ENCODE data around the gene RAB11FIP3. TPM values are rescaled to one million over a fixed set of nuclear protein-coding genes. Genes with fewer than 3 reads are reported as not detected.
A peak's percentile ranks its signal among the peaks of the same experiment; 100 is the strongest.

Gene RAB11FIP3
- total and polyA plus RNA-seq, 2 of the 13 experiments (the other 11 are each of a cell fraction or from before 2014, with no cell fraction given): 34.3 to 57.6 TPM

DNA sequence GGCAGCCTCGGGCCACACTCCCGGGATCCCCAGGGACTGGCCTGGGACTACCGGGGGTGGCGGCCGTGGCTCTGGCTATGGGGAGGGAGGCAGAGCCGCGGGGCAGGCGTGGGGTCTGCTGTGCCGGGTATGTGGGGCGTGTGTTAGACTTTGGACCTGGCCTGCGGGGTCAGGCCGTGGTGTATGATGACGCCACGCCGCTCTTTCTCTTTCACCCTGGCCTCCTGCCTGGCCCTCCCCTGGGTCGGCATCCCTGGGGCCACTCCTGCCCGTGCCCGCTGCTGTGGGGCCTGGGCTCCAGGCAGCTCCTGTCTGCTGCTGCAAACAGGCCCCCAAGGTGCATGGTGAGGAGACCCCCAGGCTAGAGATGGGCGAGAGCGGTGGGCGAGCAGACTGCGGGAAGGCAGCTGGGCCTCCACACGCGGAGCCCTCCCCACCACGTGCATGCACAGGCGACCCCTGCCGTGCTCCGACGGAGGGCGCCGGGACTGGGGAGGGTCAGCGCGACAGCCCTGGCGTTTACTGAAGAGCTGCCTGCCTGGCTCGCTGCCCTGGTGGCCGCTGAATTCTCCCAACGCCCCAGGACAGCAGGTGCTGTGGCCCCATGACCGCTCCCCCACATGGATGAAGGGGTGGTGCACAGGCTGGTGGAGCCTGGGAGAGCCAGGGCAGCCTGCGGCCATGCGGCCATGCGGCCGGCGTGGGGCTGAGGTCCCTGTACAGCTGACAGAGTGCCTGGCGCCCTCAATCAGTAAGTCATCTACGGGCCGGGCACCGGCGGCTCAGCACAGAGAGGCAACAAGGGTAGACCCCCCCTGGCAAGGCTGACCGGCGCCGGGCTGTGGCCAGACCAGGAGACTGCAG lies 118.1 kb downstream of the RAB11FIP3 start (continued):
- TF ChIP-seq, protein P1, sequence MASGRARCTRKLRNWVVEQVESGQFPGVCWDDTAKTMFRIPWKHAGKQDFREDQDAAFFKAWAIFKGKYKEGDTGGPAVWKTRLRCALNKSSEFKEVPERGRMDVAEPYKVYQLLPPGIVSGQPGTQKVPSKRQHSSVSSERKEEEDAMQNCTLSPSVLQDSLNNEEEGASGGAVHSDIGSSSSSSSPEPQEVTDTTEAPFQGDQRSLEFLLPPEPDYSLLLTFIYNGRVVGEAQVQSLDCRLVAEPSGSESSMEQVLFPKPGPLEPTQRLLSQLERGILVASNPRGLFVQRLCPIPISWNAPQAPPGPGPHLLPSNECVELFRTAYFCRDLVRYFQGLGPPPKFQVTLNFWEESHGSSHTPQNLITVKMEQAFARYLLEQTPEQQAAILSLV (CRISPR knock-in tag; IDR thresholded peaks at IDR 0.05; ENCODE audit: borderline replicate concordance): no peak; the same call in 1 of the 2 replicates
- peak; percentile 32; the same call in 1 of the 2 replicates for TF ChIP-seq ZMYM4 (CRISPR knock-in tag; IDR thresholded peaks at IDR 0.05)
- TF ChIP-seq BRCA1 (CRISPR knock-in tag; IDR thresholded peaks at IDR 0.05): no peak
- no peak; a peak in 2 of 4 replicates for TF ChIP-seq POLR2A (IDR thresholded peaks at IDR 0.05; ENCODE audit: insufficient read depth in 1 of 2, low read depth in 2 of 2, low read length in 2 of 2)
- TF ChIP-seq NKX3-1 (CRISPR knock-in tag; IDR thresholded peaks at IDR 0.05): no peak
- no peak for TF ChIP-seq SUZ12 (IDR thresholded peaks at IDR 0.05; ENCODE audit: low read depth, low read length)
- TF ChIP-seq, protein P2, sequence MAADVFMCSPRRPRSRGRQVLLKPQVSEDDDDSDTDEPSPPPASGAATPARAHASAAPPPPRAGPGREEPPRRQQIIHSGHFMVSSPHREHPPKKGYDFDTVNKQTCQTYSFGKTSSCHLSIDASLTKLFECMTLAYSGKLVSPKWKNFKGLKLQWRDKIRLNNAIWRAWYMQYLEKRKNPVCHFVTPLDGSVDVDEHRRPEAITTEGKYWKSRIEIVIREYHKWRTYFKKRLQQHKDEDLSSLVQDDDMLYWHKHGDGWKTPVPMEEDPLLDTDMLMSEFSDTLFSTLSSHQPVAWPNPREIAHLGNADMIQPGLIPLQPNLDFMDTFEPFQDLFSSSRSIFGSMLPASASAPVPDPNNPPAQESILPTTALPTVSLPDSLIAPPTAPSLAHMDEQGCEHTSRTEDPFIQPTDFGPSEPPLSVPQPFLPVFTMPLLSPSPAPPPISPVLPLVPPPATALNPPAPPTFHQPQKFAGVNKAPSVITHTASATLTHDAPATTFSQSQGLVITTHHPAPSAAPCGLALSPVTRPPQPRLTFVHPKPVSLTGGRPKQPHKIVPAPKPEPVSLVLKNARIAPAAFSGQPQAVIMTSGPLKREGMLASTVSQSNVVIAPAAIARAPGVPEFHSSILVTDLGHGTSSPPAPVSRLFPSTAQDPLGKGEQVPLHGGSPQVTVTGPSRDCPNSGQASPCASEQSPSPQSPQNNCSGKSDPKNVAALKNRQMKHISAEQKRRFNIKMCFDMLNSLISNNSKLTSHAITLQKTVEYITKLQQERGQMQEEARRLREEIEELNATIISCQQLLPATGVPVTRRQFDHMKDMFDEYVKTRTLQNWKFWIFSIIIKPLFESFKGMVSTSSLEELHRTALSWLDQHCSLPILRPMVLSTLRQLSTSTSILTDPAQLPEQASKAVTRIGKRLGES (CRISPR knock-in tag; IDR thresholded peaks at IDR 0.05; ENCODE audit: borderline replicate concordance): no peak
- no peak for TF ChIP-seq ZFYVE20 (CRISPR knock-in tag; IDR thresholded peaks at IDR 0.05; ENCODE audit: borderline replicate concordance, low read depth)
- 0 out of 2 replicates have a peak, but pooled peaks have one; percentile 23 for TF ChIP-seq ZMYM2 (CRISPR knock-in tag; IDR thresholded peaks at IDR 0.05)
- TF ChIP-seq ZNF430 (CRISPR knock-in tag; IDR thresholded peaks at IDR 0.05): no peak
- TF ChIP-seq ZNF672 (CRISPR knock-in tag; IDR thresholded peaks at IDR 0.05): 0 out of 2 replicates have a peak, but pooled peaks have one; percentile 38
- TF ChIP-seq ADNP (CRISPR knock-in tag; IDR thresholded peaks at IDR 0.05): no peak
- TF ChIP-seq, protein P3, sequence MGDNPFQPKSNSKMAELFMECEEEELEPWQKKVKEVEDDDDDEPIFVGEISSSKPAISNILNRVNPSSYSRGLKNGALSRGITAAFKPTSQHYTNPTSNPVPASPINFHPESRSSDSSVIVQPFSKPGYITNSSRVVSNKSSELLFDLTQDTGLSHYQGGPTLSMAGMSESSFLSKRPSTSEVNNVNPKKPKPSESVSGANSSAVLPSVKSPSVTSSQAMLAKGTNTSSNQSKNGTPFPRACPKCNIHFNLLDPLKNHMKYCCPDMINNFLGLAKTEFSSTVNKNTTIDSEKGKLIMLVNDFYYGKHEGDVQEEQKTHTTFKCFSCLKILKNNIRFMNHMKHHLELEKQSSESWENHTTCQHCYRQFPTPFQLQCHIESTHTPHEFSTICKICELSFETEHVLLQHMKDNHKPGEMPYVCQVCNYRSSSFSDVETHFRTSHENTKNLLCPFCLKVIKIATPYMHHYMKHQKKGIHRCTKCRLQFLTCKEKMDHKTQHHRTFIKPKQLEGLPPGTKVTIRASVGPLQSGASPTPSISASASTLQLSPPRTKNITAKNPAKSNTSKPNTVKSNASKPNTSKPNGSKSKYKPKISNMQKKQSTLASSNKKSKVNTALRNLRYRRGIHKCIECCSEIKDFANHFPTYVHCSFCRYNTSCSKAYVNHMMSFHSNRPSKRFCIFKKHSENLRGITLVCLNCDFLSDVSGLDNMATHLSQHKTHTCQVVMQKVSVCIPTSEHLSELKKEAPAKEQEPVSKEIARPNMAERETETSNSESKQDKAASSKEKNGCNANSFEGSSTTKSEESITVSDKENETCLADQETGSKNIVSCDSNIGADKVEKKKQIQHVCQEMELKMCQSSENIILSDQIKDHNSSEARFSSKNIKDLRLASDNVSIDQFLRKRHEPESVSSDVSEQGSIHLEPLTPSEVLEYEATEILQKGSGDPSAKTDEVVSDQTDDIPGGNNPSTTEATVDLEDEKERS (CRISPR knock-in tag; IDR thresholded peaks at IDR 0.05): peak; percentile 50; the same call in 1 of the 2 replicates
- TF ChIP-seq, protein P4, sequence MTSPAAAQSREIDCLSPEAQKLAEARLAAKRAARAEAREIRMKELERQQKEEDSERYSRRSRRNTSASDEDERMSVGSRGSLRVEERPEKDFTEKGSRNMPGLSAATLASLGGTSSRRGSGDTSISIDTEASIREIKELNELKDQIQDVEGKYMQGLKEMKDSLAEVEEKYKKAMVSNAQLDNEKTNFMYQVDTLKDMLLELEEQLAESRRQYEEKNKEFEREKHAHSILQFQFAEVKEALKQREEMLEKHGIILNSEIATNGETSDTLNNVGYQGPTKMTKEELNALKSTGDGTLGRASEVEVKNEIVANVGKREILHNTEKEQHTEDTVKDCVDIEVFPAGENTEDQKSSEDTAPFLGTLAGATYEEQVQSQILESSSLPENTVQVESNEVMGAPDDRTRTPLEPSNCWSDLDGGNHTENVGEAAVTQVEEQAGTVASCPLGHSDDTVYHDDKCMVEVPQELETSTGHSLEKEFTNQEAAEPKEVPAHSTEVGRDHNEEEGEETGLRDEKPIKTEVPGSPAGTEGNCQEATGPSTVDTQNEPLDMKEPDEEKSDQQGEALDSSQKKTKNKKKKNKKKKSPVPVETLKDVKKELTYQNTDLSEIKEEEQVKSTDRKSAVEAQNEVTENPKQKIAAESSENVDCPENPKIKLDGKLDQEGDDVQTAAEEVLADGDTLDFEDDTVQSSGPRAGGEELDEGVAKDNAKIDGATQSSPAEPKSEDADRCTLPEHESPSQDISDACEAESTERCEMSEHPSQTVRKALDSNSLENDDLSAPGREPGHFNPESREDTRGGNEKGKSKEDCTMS (CRISPR knock-in tag; conservative IDR thresholded peaks at IDR 0.05): no peak
- no peak for TF ChIP-seq CCDC6 (CRISPR knock-in tag; IDR thresholded peaks at IDR 0.05)
- no peak for TF ChIP-seq KAT8 (CRISPR knock-in tag; IDR thresholded peaks at IDR 0.05)
- TF ChIP-seq, protein P5, sequence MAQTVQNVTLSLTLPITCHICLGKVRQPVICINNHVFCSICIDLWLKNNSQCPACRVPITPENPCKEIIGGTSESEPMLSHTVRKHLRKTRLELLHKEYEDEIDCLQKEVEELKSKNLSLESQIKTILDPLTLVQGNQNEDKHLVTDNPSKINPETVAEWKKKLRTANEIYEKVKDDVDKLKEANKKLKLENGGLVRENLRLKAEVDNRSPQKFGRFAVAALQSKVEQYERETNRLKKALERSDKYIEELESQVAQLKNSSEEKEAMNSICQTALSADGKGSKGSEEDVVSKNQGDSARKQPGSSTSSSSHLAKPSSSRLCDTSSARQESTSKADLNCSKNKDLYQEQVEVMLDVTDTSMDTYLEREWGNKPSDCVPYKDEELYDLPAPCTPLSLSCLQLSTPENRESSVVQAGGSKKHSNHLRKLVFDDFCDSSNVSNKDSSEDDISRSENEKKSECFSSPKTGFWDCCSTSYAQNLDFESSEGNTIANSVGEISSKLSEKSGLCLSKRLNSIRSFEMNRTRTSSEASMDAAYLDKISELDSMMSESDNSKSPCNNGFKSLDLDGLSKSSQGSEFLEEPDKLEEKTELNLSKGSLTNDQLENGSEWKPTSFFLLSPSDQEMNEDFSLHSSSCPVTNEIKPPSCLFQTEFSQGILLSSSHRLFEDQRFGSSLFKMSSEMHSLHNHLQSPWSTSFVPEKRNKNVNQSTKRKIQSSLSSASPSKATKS (CRISPR knock-in tag; IDR thresholded peaks at IDR 0.05): no peak
